Right cardiac atrium (tissue), 5 donors: ENCODE results near the gene ACVR2A. TPM values are rescaled to one million over a fixed set of nuclear protein-coding genes. Genes with fewer than 3 reads are reported as not detected.

Experiments used
- ATAC-seq, 2 donors: fragments of 200-7000 bp; cut with Tn5 transposase; one replicate each; pipeline versions ENCODE4 v1.8.0 to v1.9.1; 2020; ENCODE audit warnings: moderate library complexity in 2 of 2, mild to moderate bottlenecking in 1 of 2
- DNase-seq, 3 donors: peaks; one replicate each; pipeline ENCODE4 v3.0.0-alpha.2; 2020
- H3K27ac ChIP-seq: one replicate; pipeline ENCODE4 v1.5.1; 2013; ENCODE audit warnings: mild to moderate bottlenecking, low read length, control low read depth, moderate library complexity
- H3K27me3 ChIP-seq: one replicate; pipeline ENCODE4 v1.6.1; 2013; ENCODE audit not compliant: control insufficient read depth, insufficient read depth
- H3K4me1 ChIP-seq: one replicate; pipeline ENCODE4 v1.6.1; 2013; ENCODE audit warnings: low read length; ENCODE audit not compliant: control insufficient read depth, insufficient read depth
- H3K4me3 ChIP-seq: one replicate; pipeline ENCODE4 v1.5.1; 2013; ENCODE audit warnings: low read length, control low read depth
- H3K9me3 ChIP-seq: one replicate; pipeline ENCODE4 v1.6.1; 2013; ENCODE audit warnings: low read length; ENCODE audit not compliant: control insufficient read depth
- WGBS: extraction: QIAGEN DNeasy Blood & Tissue Kit; methylation state at CpG from one replicate; pipeline ENCODE4 v1.1.7; 2013; 5-methylcytosine and 5-hydroxymethylcytosine counted together
- intact Hi-C, 4 donors: fragments of 100-400 bp; cut with DNase I; formaldehyde crosslinking; loops; one replicate each; pipeline versions ENCODE4 v1.11.0 to v1.14.0; 2022 to 2023
- long read RNA-seq, 4 donors: library from polyadenylated mRNA; unstranded; transcript quantifications; one replicate each; pipeline ENCODE4 v2.0.0, GENCODE V29; 2020 to 2021
- polyA plus RNA-seq: library from polyadenylated mRNA; stranded (reverse); fragments of 200-250 nt; gene quantifications from one replicate; pipeline ENCODE4 v1.2.3, GENCODE V29; 2013
- total RNA-seq, 4 donors: library from RNA; stranded (reverse); fragmentation: NEBNext Ultra II Directional; extraction: Animal tissue kit (Norgen Biotek cat#: 25700); gene quantifications; one replicate each; pipeline ENCODE4 v1.2.1, GENCODE V29; 2021
- donor health status: healthy with polysubstance abuse.
- donor health status: DM: no; HTN: yes; CAD: no.
- donor health status: DM: no; HTN: no; CAD: no.
- donor health status: DM: no; HTN: yes; CAD: no; lungs with severe emphysema.
- donor health status: DM: yes; HTN: yes; CAD: no.

The ACVR2A gene
- total RNA-seq (10 to 100 TPM; 12.9 to 14.8 (median 14.1) TPM), polyA plus RNA-seq (3.3 TPM)
- long read RNA-seq, donor 1, full-length matches to known transcripts: 4 of 9 reads
- long read RNA-seq, donor 1, partial matches to known transcripts: 3 of 9 reads
- long read RNA-seq, donor 1, other reads (novel, unspliced or antisense): 2 of 9 reads
- long read RNA-seq, donor 2, full-length matches to known transcripts: 4 of 4 reads
- long read RNA-seq, donor 2, partial matches to known transcripts: 0 of 4 reads
- long read RNA-seq, donor 2, other reads (novel, unspliced or antisense): 0 of 4 reads
- long read RNA-seq, donor 3, full-length matches to known transcripts: 9 of 23 reads
- long read RNA-seq, donor 3, partial matches to known transcripts: 7 of 23 reads
- long read RNA-seq, donor 3, other reads (novel, unspliced or antisense): 7 of 23 reads
- long read RNA-seq, donor 4, full-length matches to known transcripts: 1 of 4 reads
- long read RNA-seq, donor 4, partial matches to known transcripts: 1 of 4 reads
- long read RNA-seq, donor 4, other reads (novel, unspliced or antisense): 2 of 4 reads

GRCh38 chr2:147844697-147845410, at the start of gene ACVR2A:
Gene ACVR2A (plus strand): TSS chr2:147845029. CDS start chr2:147845153, 124 bp downstream.
- H3K9me3 ChIP-seq: no peaks in the 10 kb centered on the region
- under 1% methylated on average over 50 of the region's 51 CpGs for WGBS
- ATAC-seq (peak; percentile 27 to 35), DNase-seq (peak; percentile 23 to 62 (median 61))
- peak within 1 kb of the TSS; percentile 100 for H3K27ac ChIP-seq
- H3K27me3 ChIP-seq: no peaks in the 10 kb centered on the region
- intact Hi-C loops: loop anchor here in 1 of 4 donors (10.0 kb wide), 1 partner anchor 930 kb away; no protein-coding TSS in a partner anchor
- peaks cover 5% of the 10 kb centered on the region for H3K4me1 ChIP-seq
- peak within 1 kb of the TSS; percentile 99 for H3K4me3 ChIP-seq

GRCh38 chr2:147800316-147800715, 44.5 kb upstream of the ACVR2A start:
- H3K4me1 ChIP-seq: no peaks in the 10 kb centered on the region
- WGBS: 45% methylated on average over 2 of the region's 2 CpGs
- no peak overlapping the region for H3K4me3 ChIP-seq
- intact Hi-C loops: no loop called here
- no peak overlapping the region for H3K27ac ChIP-seq
- H3K9me3 ChIP-seq: no peaks in the 10 kb centered on the region
- no peaks in the 10 kb centered on the region for H3K27me3 ChIP-seq
- no peak for DNase-seq
- ATAC-seq: no peak

GRCh38 chr2:147806846-147807245, 38.0 kb upstream of the ACVR2A start:
- intact Hi-C loops: no loop called here
- WGBS: 67% methylated on average over 1 of the region's 1 CpG

GRCh38 chr2:147808520-147808919, 36.3 kb upstream of the ACVR2A start:
- Histone ChIP-seq H3K9me3 (no peaks in the 10 kb centered on the region), H3K27ac (no peak overlapping the region), H3K4me3 (no peak overlapping the region), H3K4me1 (no peaks in the 10 kb centered on the region), H3K27me3 (no peaks in the 10 kb centered on the region)
- intact Hi-C loops: no loop called here
- DNase-seq (no peak), ATAC-seq (no peak)
- WGBS: 65% methylated on average over 4 of the region's 4 CpGs

More at GRCh38 chr2:147806846-147807245, 38.0 kb upstream of the ACVR2A start:
- no peaks in the 10 kb centered on the region for H3K27me3 ChIP-seq
- no peaks in the 10 kb centered on the region for H3K9me3 ChIP-seq
- H3K4me3 ChIP-seq: no peak overlapping the region
- DNase-seq (no peak), ATAC-seq (no peak)
- no peaks in the 10 kb centered on the region for H3K4me1 ChIP-seq
- no peak overlapping the region for H3K27ac ChIP-seq

- intact Hi-C loops: no loop called here
- DNase-seq: no peak
- H3K4me1 ChIP-seq: no peaks in the 10 kb centered on the region
- no peaks in the 10 kb centered on the region for H3K27me3 ChIP-seq
- no peak overlapping the region for H3K4me3 ChIP-seq
- no peak overlapping the region for H3K27ac ChIP-seq
- ATAC-seq: no peak
- no peaks in the 10 kb centered on the region for H3K9me3 ChIP-seq
Observed at GRCh38 chr2:147810883-147811765, 33.7 kb upstream of the ACVR2A start.

GRCh38 chr2:147818741-147819140, 26.1 kb upstream of the ACVR2A start:
- no peak overlapping the region for H3K27ac ChIP-seq
- no peak for DNase-seq
- 79% methylated on average over 1 of the region's 1 CpG for WGBS
- intact Hi-C loops: no loop called here
- ATAC-seq: no peak
- no peak overlapping the region for H3K4me3 ChIP-seq
- H3K4me1 ChIP-seq: no peaks in the 10 kb centered on the region
- no peaks in the 10 kb centered on the region for H3K27me3 ChIP-seq
- H3K9me3 ChIP-seq: no peaks in the 10 kb centered on the region

GRCh38 chr2:147824620-147825019, 20.2 kb upstream of the ACVR2A start:
- 48% methylated on average over 3 of the region's 3 CpGs for WGBS
- Histone ChIP-seq H3K4me3 (no peak overlapping the region), H3K4me1 (no peaks in the 10 kb centered on the region), H3K9me3 (no peaks in the 10 kb centered on the region), H3K27me3 (no peaks in the 10 kb centered on the region), H3K27ac (no peak overlapping the region)
- ATAC-seq (no peak), DNase-seq (no peak)
- intact Hi-C loops: no loop called here

- DNase-seq: peak in 2 of 3 donors; percentile 37 to 38
- no peaks in the 10 kb centered on the region for H3K4me1 ChIP-seq
- whole genome bisulfite sequencing: 96% methylated on average over 41 of the region's 41 CpGs
- H3K27me3 ChIP-seq: no peaks in the 10 kb centered on the region
- no peak for ATAC-seq
- no peaks in the 10 kb centered on the region for H3K9me3 ChIP-seq
- H3K27ac ChIP-seq: no peak overlapping the region
- H3K4me3 ChIP-seq: no peak overlapping the region
- intact Hi-C loops: no loop called here
Observed at GRCh38 chr2:147826278-147827087, 18.3 kb upstream of the ACVR2A start.

GRCh38 chr2:147827088-147827375, 17.8 kb upstream of the ACVR2A start:
- peak in 2 of 3 donors; percentile 36 to 37 for DNase-seq
- 91% methylated on average over 16 of the region's 16 CpGs for WGBS
- no peak overlapping the region for H3K27ac ChIP-seq
- no peak overlapping the region for H3K4me3 ChIP-seq
- H3K27me3 ChIP-seq: no peaks in the 10 kb centered on the region
- no peaks in the 10 kb centered on the region for H3K9me3 ChIP-seq
- ATAC-seq: no peak
- no peaks in the 10 kb centered on the region for H3K4me1 ChIP-seq
- intact Hi-C loops: no loop called here

GRCh38 chr2:147829106-147829505, 15.7 kb upstream of the ACVR2A start:
- Histone ChIP-seq H3K4me1 (no peaks in the 10 kb centered on the region), H3K9me3 (no peaks in the 10 kb centered on the region), H3K4me3 (no peak overlapping the region), H3K27me3 (no peaks in the 10 kb centered on the region), H3K27ac (no peak overlapping the region)
- intact Hi-C loops: no loop called here
- DNase-seq: no peak
- ATAC-seq: peak in 1 of 2 donors; percentile 24
